Astrocyte (in vitro differentiated cells and primary cell): ENCODE results near the gene SRMS. TPM values are rescaled to one million over a fixed set of nuclear protein-coding genes. Genes with fewer than 3 reads are reported as not detected.

Experiments used
- DNase-seq: peaks from one replicate; pipeline ENCODE4 v3.0.0-alpha.2; 2010; ENCODE audit warnings: low read depth
- FAIRE-seq: peaks from 2 replicates; lab custom pipeline; 2011; peaks lifted over from hg19 to GRCh38; lab: Jason Lieb, UNC
- H2AFZ ChIP-seq: 2 replicates; pipeline ENCODE4 v1.6.0; 2012; ENCODE audit warnings: low read depth, low read length, inconsistent platforms
- H3K27ac ChIP-seq: 2 replicates; pipeline ENCODE4 v1.5.1; 2011; ENCODE audit warnings: low read depth, low read length, inconsistent platforms
- H3K27me3 ChIP-seq: 2 replicates; pipeline ENCODE4 v1.6.0; 2011; ENCODE audit warnings: low read length, inconsistent platforms; ENCODE audit not compliant: insufficient read depth
- H3K36me3 ChIP-seq: 2 replicates; pipeline ENCODE4 v1.5.1; 2011; ENCODE audit warnings: low read length, inconsistent platforms; ENCODE audit not compliant: insufficient read depth
- H3K4me1 ChIP-seq: 2 replicates; pipeline ENCODE4 v1.5.1; 2011; ENCODE audit warnings: low read length, inconsistent platforms; ENCODE audit not compliant: insufficient read depth
- H3K4me2 ChIP-seq: 2 replicates; pipeline ENCODE4 v1.6.0; 2012; ENCODE audit warnings: low read length, inconsistent platforms
- H3K4me3 ChIP-seq: 2 replicates; pipeline ENCODE4 v1.5.1; 2011; ENCODE audit warnings: low read depth, mild to moderate bottlenecking, low read length, inconsistent platforms; ENCODE audit not compliant: insufficient read depth
- H3K79me2 ChIP-seq: 2 replicates; pipeline ENCODE4 v1.6.0; 2012; ENCODE audit warnings: mild to moderate bottlenecking, low read length, inconsistent platforms; ENCODE audit not compliant: insufficient read depth
- H3K9ac ChIP-seq: 2 replicates; pipeline ENCODE4 v1.6.0; 2012; ENCODE audit warnings: mild to moderate bottlenecking, low read length, inconsistent platforms
- H3K9me3 ChIP-seq: 2 replicates; pipeline ENCODE4 v1.5.1; 2012; ENCODE audit warnings: low read depth, mild to moderate bottlenecking, low read length, inconsistent platforms; ENCODE audit not compliant: insufficient read depth
- H4K20me1 ChIP-seq: 2 replicates; pipeline ENCODE4 v1.6.0; 2012; ENCODE audit warnings: low read length, inconsistent platforms; ENCODE audit not compliant: insufficient read depth
- H3K27ac Mint-ChIP-seq: one replicate; pipeline ENCODE4 v1.8.0; 2021; ENCODE audit warnings: mild to moderate bottlenecking, mixed read lengths; ENCODE audit not compliant: unreplicated experiment
- H3K27me3 Mint-ChIP-seq: one replicate; pipeline ENCODE4 v1.8.0; 2021; ENCODE audit warnings: low read depth, mixed read lengths; ENCODE audit not compliant: unreplicated experiment
- H3K36me3 Mint-ChIP-seq: one replicate; pipeline ENCODE4 v1.8.0; 2021; ENCODE audit warnings: low read depth, mixed read lengths; ENCODE audit not compliant: unreplicated experiment
- H3K4me1 Mint-ChIP-seq: one replicate; pipeline ENCODE4 v1.8.0; 2021; ENCODE audit warnings: low read depth, mixed read lengths; ENCODE audit not compliant: unreplicated experiment
- H3K4me3 Mint-ChIP-seq: one replicate; pipeline ENCODE4 v1.8.0; 2021; ENCODE audit warnings: mild to moderate bottlenecking, moderate library complexity, mixed read lengths; ENCODE audit not compliant: unreplicated experiment
- H3K9me3 Mint-ChIP-seq: one replicate; pipeline ENCODE4 v1.8.0; 2021; ENCODE audit warnings: mild to moderate bottlenecking, mixed read lengths; ENCODE audit not compliant: unreplicated experiment
- CTCF ChIP-seq: IDR thresholded peaks from 2 replicates; pipeline ENCODE4 v1.5.1; 2011; ENCODE audit warnings: low read depth, mild to moderate bottlenecking, inconsistent platforms, low read length, moderate library complexity; ENCODE audit not compliant: insufficient read depth
- EZH2 ChIP-seq: IDR thresholded peaks from 2 replicates; pipeline ENCODE4 v1.6.1; 2012; ENCODE audit warnings: mild to moderate bottlenecking, low read length, inconsistent platforms; ENCODE audit not compliant: insufficient read depth
- total RNA-seq: library from RNA; stranded (reverse); gene quantifications from 2 replicates; pipeline ENCODE4 v1.2.1, GENCODE V29; 2021

SRMS gene
- total RNA-seq, 1 donor from 2014 or later: 0.14 TPM

- Histone ChIP-seq H4K20me1 (peaks cover 50% of the 10 kb centered on the region), H3K4me3 (no peak overlapping the region), H3K36me3 (no peaks in the 10 kb centered on the region), H3K27me3 (no peaks in the 10 kb centered on the region), H2AFZ (no peak overlapping the region), H3K9ac (no peak overlapping the region), H3K79me2 (peaks cover 28% of the 10 kb centered on the region), H3K27ac (no peak overlapping the region), H3K4me1 (peaks cover 14% of the 10 kb centered on the region), H3K9me3 (no peaks in the 10 kb centered on the region), H3K4me2 (peak overlapping the region; percentile 19)
- no peak overlapping the region for H3K27ac Mint-ChIP-seq
- no peak for TF ChIP-seq EZH2
- no peak for TF ChIP-seq CTCF
- H3K4me3 Mint-ChIP-seq: no peak overlapping the region
- H3K4me1 Mint-ChIP-seq: peaks cover 2% of the 10 kb centered on the region
- peaks cover 14% of the 10 kb centered on the region for H3K36me3 Mint-ChIP-seq
- FAIRE-seq (no peak), DNase-seq (no peak)
- no peaks in the 10 kb centered on the region for H3K9me3 Mint-ChIP-seq
- H3K27me3 Mint-ChIP-seq: no peaks in the 10 kb centered on the region
Measured at GRCh38 chr20:63522981-63523611, 24.5 kb downstream of the SRMS start.

- no peak for FAIRE-seq
- Mint-ChIP-seq H3K27ac (peak overlapping the region; percentile 75), H3K36me3 (peaks cover 16% of the 10 kb centered on the region)
Measured at GRCh38 chr20:63522091-63522868, 25.3 kb downstream of the SRMS start.

More at GRCh38 chr20:63522091-63522868, 25.3 kb downstream of the SRMS start:
- no peaks in the 10 kb centered on the region for H3K27me3 Mint-ChIP-seq
- no peaks in the 10 kb centered on the region for H3K36me3 ChIP-seq
- H2AFZ ChIP-seq: no peak overlapping the region
- H3K4me2 ChIP-seq: peak overlapping the region; percentile 100
- no peaks in the 10 kb centered on the region for H3K9me3 Mint-ChIP-seq
- peaks cover 14% of the 10 kb centered on the region for H3K4me1 ChIP-seq
- peak overlapping the region; percentile 30 for H3K9ac ChIP-seq
- H3K4me3 ChIP-seq: peak overlapping the region; percentile 92
- H3K79me2 ChIP-seq: peaks cover 28% of the 10 kb centered on the region
- H3K27ac ChIP-seq: no peak overlapping the region
- no peak for DNase-seq
- TF ChIP-seq EZH2: no peak
- TF ChIP-seq CTCF: no peak
- no peaks in the 10 kb centered on the region for H3K27me3 ChIP-seq
- H4K20me1 ChIP-seq: peaks cover 50% of the 10 kb centered on the region
- H3K4me3 Mint-ChIP-seq: peak overlapping the region; percentile 79
- H3K9me3 ChIP-seq: no peaks in the 10 kb centered on the region
- H3K4me1 Mint-ChIP-seq: peaks cover 2% of the 10 kb centered on the region
